PC-3 (cell line): Measurements from ENCODE around the gene VPS9D1. TPM values are rescaled to one million over a fixed set of nuclear protein-coding genes. Genes with fewer than 3 reads are reported as not detected.

ENCODE experiments used
- ATAC-seq: fragments of 200-7000 bp; cut with Tn5 transposase; 2 replicates; pipeline ENCODE4 v1.9.1; 2020; ENCODE audit warnings: mild to moderate bottlenecking, moderate library complexity
- BruUV-seq: library from RNA; stranded (reverse); fragments of 400-500 nt; replicated peaks from 2 replicates; lab custom pipeline; 2021; lab: Mats Ljungman, UMichigan
- CTCF ChIA-PET: fragments of 300-600 bp; sonication (Branson Sonifier 250); formaldehyde crosslinking; loops from one replicate; lab custom pipeline; 2022; ENCODE audit warnings: antibody characterized with exemption; lab: Charles Lee
- POLR2A ChIA-PET: fragments of 300-600 bp; sonication (Branson Sonifier 250); formaldehyde crosslinking; loops from one replicate; lab custom pipeline; 2022; ENCODE audit warnings: antibody characterized with exemption; ENCODE audit not compliant: unreplicated experiment; lab: Charles Lee
- DNase-seq: peaks from one replicate; pipeline ENCODE4 v3.0.0-alpha.2; 2015
- H2AFZ ChIP-seq: fragments of 300-600 bp; sonication (generic); 2 replicates; pipeline ENCODE4 v1.6.0; 2016; ENCODE audit warnings: antibody characterized with exemption, low read length
- H3F3A ChIP-seq: fragments of 300-600 bp; sonication (generic); one replicate; pipeline ENCODE4 v1.6.0; 2017; ENCODE audit warnings: antibody characterized with exemption, low read length, control low read depth, mild to moderate bottlenecking; ENCODE audit not compliant: unreplicated experiment
- H3K27ac ChIP-seq: fragments of 300-600 bp; sonication (generic); 2 replicates; pipeline ENCODE4 v1.5.1; 2016; ENCODE audit warnings: mild to moderate bottlenecking, low read length
- H3K27me3 ChIP-seq: fragments of 300-600 bp; sonication (generic); 2 replicates; pipeline ENCODE4 v1.6.1; 2016; ENCODE audit warnings: low read length, mixed read lengths
- H3K36me3 ChIP-seq: fragments of 300-600 bp; sonication (generic); 2 replicates; pipeline ENCODE4 v1.6.1; 2016; ENCODE audit warnings: low read depth, mixed run types, low read length, mixed read lengths
- H3K4me1 ChIP-seq: fragments of 300-600 bp; sonication (generic); 2 replicates; pipeline ENCODE4 v1.5.1; 2016; ENCODE audit warnings: low read length; ENCODE audit not compliant: insufficient read depth
- H3K4me2 ChIP-seq: fragments of 300-600 bp; sonication (generic); 2 replicates; pipeline ENCODE4 v1.6.0; 2016; ENCODE audit warnings: low read length
- H3K4me3 ChIP-seq: fragments of 300-600 bp; sonication (generic); 2 replicates; pipeline ENCODE4 v1.5.1; 2016; ENCODE audit warnings: mild to moderate bottlenecking, low read length, mixed read lengths
- H3K79me2 ChIP-seq: fragments of 300-600 bp; sonication (generic); 2 replicates; pipeline ENCODE4 v1.6.1; 2017; ENCODE audit warnings: low read length, mixed read lengths
- H3K9ac ChIP-seq: fragments of 300-600 bp; sonication (generic); 2 replicates; pipeline ENCODE4 v1.6.0; 2016; ENCODE audit warnings: mild to moderate bottlenecking, low read length
- H3K9me2 ChIP-seq: fragments of 300-600 bp; sonication (generic); replicated peaks from 2 replicates; pipeline ENCODE4 v1.6.1; 2016; ENCODE audit warnings: mixed run types, low read length, mixed read lengths
- H3K9me3 ChIP-seq: fragments of 300-600 bp; sonication (generic); 2 replicates; pipeline ENCODE4 v1.6.1; 2016; ENCODE audit warnings: low read length, mixed read lengths
- H4K20me1 ChIP-seq: fragments of 300-600 bp; sonication (generic); 2 replicates; pipeline ENCODE4 v1.6.1; 2016; ENCODE audit warnings: low read length, mixed read lengths
- CTCF ChIP-seq: fragments of 300-600 bp; sonication (generic); conservative IDR thresholded peaks from 2 replicates; pipeline ENCODE4 v1.5.1; 2017; ENCODE audit warnings: antibody characterized with exemption, low read depth, mild to moderate bottlenecking, low read length
- EZH2 ChIP-seq: fragments of 300-600 bp; sonication (generic); IDR thresholded peaks from one replicate; pipeline ENCODE4 v1.6.1; 2017; ENCODE audit warnings: antibody characterized with exemption, mild to moderate bottlenecking, low read length; ENCODE audit not compliant: unreplicated experiment
- EZH2phosphoT487 ChIP-seq: fragments of 300-600 bp; sonication (generic); IDR thresholded peaks from 2 replicates; pipeline ENCODE4 v1.6.1; 2018; ENCODE audit warnings: mild to moderate bottlenecking, antibody characterized with exemption, low read length, borderline replicate concordance
- intact Hi-C: fragments of 100-400 bp; cut with micrococcal nuclease; formaldehyde crosslinking; loops from 2 replicates; pipeline ENCODE4 v1.9.0; 2023
- total RNA-seq: library from RNA; depleted of rRNA; stranded (reverse); fragments of >200 nt; gene quantifications from 2 replicates; pipeline ENCODE4 v1.2.3, GENCODE V29; 2014; rRNA removed

The VPS9D1 gene
- total RNA-seq, 1 experiment from 2014 or later, result 4.4 TPM

DNA sequence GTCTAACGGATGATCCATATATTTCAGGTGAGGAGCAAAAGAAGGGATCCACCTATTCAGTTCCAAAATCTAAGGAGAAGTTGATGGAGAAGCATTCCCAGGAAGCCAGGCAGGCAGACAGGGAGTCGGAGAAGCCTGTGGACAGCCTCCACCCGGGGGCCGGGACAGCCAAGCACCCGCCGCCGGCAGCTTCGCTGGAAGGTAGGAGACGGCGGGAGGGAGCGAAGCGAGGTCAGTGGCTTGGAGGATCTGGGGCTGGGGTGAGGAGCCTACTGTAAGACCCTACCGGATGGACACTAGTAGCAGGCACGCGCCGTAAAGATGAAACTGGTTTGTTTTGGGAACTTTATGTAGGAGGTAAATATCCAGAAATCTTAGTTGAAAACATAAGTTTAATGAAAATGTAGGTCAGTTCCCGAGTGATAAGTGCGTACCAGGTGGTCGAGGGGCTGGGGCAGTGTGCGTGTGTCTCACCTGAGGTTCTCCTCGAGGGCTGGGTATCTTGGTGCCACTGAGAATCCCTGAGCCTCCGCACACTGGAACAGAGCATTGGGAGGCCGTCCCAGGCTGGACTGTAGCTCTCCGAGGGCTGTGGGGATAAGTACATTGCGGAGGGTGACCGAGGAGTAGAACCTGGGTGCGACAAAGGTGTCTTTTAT, 62.3 kb downstream of the VPS9D1 start:
- no TSS peak for BruUV-seq
- peak overlapping the region; percentile 42 for H3K27ac ChIP-seq

GRCh38 chr16:89657442-89658220, 63.1 kb downstream of the VPS9D1 start, which contains the start of the genes CHMP1A and SPATA33:
CHMP1A (minus strand) TSS chr16:89657708; CDS start chr16:89657588, 120 bp downstream.
SPATA33 (plus strand) TSS chr16:89657836; CDS start chr16:89657912, 76 bp downstream.
- TSS peak; percentile 74 for BruUV-seq
- no peak for TF ChIP-seq EZH2phosphoT487
- H3K36me3 ChIP-seq, result peaks cover 9% of the 10 kb centered on the region; the same call in 1 of the 2 replicates
- ATAC-seq (peak; percentile 93), DNase-seq (peak; percentile 83)
- no peaks in the 10 kb centered on the region for H3K27me3 ChIP-seq
- no peaks in the 10 kb centered on the region for H3K9me2 ChIP-seq
- peak within 1 kb of the TSS; percentile 95 for H3K4me2 ChIP-seq
- no peaks in the 10 kb centered on the region for H3F3A ChIP-seq
- CTCF ChIA-PET, result no interaction called here
- H3K4me3 ChIP-seq, result peak within 1 kb of the TSS; percentile 85
- H3K9ac ChIP-seq, result peak within 1 kb of the TSS; percentile 91
- intact Hi-C loops, result no loop called here
- H3K9me3 ChIP-seq, result no peaks in the 10 kb centered on the region
- H3K4me1 ChIP-seq, result no peaks in the 10 kb centered on the region; the same call in 1 of the 2 replicates
- peaks cover 58% of the 10 kb centered on the region for H3K79me2 ChIP-seq
- H4K20me1 ChIP-seq, result no peaks in the 10 kb centered on the region
- POLR2A ChIA-PET, result no interaction called here
- H3K27ac ChIP-seq, result peak within 1 kb of the TSS; percentile 42
- peak within 1 kb of the TSS; percentile 79 for H2AFZ ChIP-seq

More for the DNA sequence above, 62.3 kb downstream of the VPS9D1 start:
- ChIA-PET CTCF (no interaction called here), POLR2A (no interaction called here)
- peaks cover 9% of the 10 kb centered on the region; the same call in 1 of the 2 replicates for H3K36me3 ChIP-seq
- ATAC-seq (peak; percentile 36), DNase-seq (peak; percentile 9)
- no peak for TF ChIP-seq CTCF
- no peak for TF ChIP-seq EZH2phosphoT487
- TF ChIP-seq EZH2, result no peak
- peaks cover 58% of the 10 kb centered on the region for H3K79me2 ChIP-seq
- peak overlapping the region; percentile 91 for H3K9ac ChIP-seq
- H3K27me3 ChIP-seq, result no peaks in the 10 kb centered on the region
- no peaks in the 10 kb centered on the region for H3K9me3 ChIP-seq
- H2AFZ ChIP-seq, result peak overlapping the region; percentile 79
- H3K4me3 ChIP-seq, result peak overlapping the region; percentile 85
- no peaks in the 10 kb centered on the region for H3K9me2 ChIP-seq
- intact Hi-C loops, result no loop called here
- H4K20me1 ChIP-seq, result no peaks in the 10 kb centered on the region
- no peaks in the 10 kb centered on the region for H3F3A ChIP-seq
- H3K4me1 ChIP-seq, result no peaks in the 10 kb centered on the region; the same call in 1 of the 2 replicates
- peak overlapping the region; percentile 95 for H3K4me2 ChIP-seq

Other genes starting within 250 kb of the VPS9D1 start
- gene ANKRD11, start 230.3 kb downstream of the VPS9D1 start, total RNA-seq, result 65.0 and 92.6 TPM in 2 replicates
- 94.3 and 106 TPM in 2 replicates for gene SPG7, start 212.5 kb downstream of the VPS9D1 start, total RNA-seq
- 3,236 and 3,323 TPM in 2 replicates for gene RPL13, start 160.2 kb downstream of the VPS9D1 start, total RNA-seq
- 29.7 and 49.2 TPM in 2 replicates for gene CPNE7, start 145.1 kb downstream of the VPS9D1 start, total RNA-seq
- gene DPEP1, start 107.3 kb downstream of the VPS9D1 start, total RNA-seq, result 0.23 TPM in 1 of 2 replicates, not detected in the other
- gene CHMP1A, start 63.2 kb downstream of the VPS9D1 start, total RNA-seq, result 108 and 133 TPM in 2 replicates
- 7.9 and 10.1 TPM in 2 replicates for gene SPATA33, start 63.1 kb downstream of the VPS9D1 start, total RNA-seq
- gene CDK10, start 34.2 kb downstream of the VPS9D1 start, total RNA-seq, result 50.0 and 51.1 TPM in 2 replicates
- gene SPATA2L, start 19.2 kb downstream of the VPS9D1 start, total RNA-seq, result 12.2 and 21.5 TPM in 2 replicates
- gene ZNF276, start 639 bp upstream of the VPS9D1 start, total RNA-seq, result 30.1 and 32.7 TPM in 2 replicates
- gene FANCA, start 95.7 kb upstream of the VPS9D1 start, total RNA-seq, result 45.0 and 62.9 TPM in 2 replicates
- gene SPIRE2, start 107.6 kb upstream of the VPS9D1 start, total RNA-seq, result 12.3 and 13.2 TPM in 2 replicates
- 77.9 and 79.6 TPM in 2 replicates for gene TCF25, start 152.7 kb upstream of the VPS9D1 start, total RNA-seq
- gene MC1R, start 198.0 kb upstream of the VPS9D1 start, total RNA-seq, result 4.2 and 6.1 TPM in 2 replicates
- gene TUBB3, start 202.4 kb upstream of the VPS9D1 start, total RNA-seq, result 159 and 199 TPM in 2 replicates
- gene DEF8, start 227.9 kb upstream of the VPS9D1 start, total RNA-seq, result 128 and 139 TPM in 2 replicates